IPS DF 6.9 (cell line): ENCODE measurements around the gene LDHAL6A.
"Not testable (repeated sequence)": the region's sequence is repeated elsewhere in the genome, so short reads cannot be mapped to it uniquely, and the experiment has no call there.

Experiments
- DNase-seq: peaks from one replicate; pipeline ENCODE4 v3.0.0-alpha.2; 2013; ENCODE audit warnings: low read depth, low spot score
- H3K27ac ChIP-seq: one replicate; pipeline ENCODE4 v1.5.1; 2013; ENCODE audit warnings: low read length, control low read depth
- H3K27me3 ChIP-seq: 2 replicates; pipeline ENCODE4 v1.6.1; 2013; ENCODE audit warnings: mild to moderate bottlenecking, low read length; ENCODE audit not compliant: control insufficient read depth, insufficient read depth
- H3K36me3 ChIP-seq: 2 replicates; pipeline ENCODE4 v1.6.1; 2013; ENCODE audit warnings: low read length; ENCODE audit not compliant: control insufficient read depth, insufficient read depth
- H3K4me1 ChIP-seq: 2 replicates; pipeline ENCODE4 v1.6.1; 2013; ENCODE audit warnings: low read length; ENCODE audit not compliant: control insufficient read depth, insufficient read depth
- H3K4me3 ChIP-seq: 2 replicates; pipeline ENCODE4 v1.5.1; 2013; ENCODE audit warnings: mild to moderate bottlenecking, low read length
- H3K9me3 ChIP-seq: 2 replicates; pipeline ENCODE4 v1.6.1; 2013; ENCODE audit warnings: low read length, inconsistent platforms; ENCODE audit not compliant: control insufficient read depth, insufficient read depth
- WGBS: extraction: QIAGEN DNeasy Blood & Tissue Kit; methylation state at CpG from one replicate; pipeline ENCODE4 v1.1.7; 2013; ENCODE audit warnings: mixed read lengths, missing lambda C conversion rate; ENCODE audit not compliant: insufficient read length, insufficient coverage; 5-methylcytosine and 5-hydroxymethylcytosine counted together

The LDHAL6A gene

GRCh38 chr11:18455686-18456372, at the start of gene LDHAL6A:
LDHAL6A (plus strand) TSS chr11:18455856; CDS start chr11:18456681, 825 bp downstream.
- DNase-seq, result no peak
- Histone ChIP-seq H3K9me3 (no peaks in the 10 kb centered on the region), H3K27me3 (no peaks in the 10 kb centered on the region), H3K27ac (no peak within 1 kb of the TSS), H3K4me1 (no peaks in the 10 kb centered on the region), H3K36me3 (no peaks in the 10 kb centered on the region), H3K4me3 (no peak within 1 kb of the TSS)
- no CpG with 5 or more reads among the region's 47 CpGs for WGBS

GRCh38 chr11:18407400-18407799, 48.3 kb upstream of the LDHAL6A start:
- DNase-seq, H3K27me3 ChIP-seq, H3K36me3 ChIP-seq, H3K4me1 ChIP-seq, H3K9me3 ChIP-seq, H3K27ac ChIP-seq, H3K4me3 ChIP-seq: not testable (repeated sequence)
- no CpG with 5 or more reads among the region's 3 CpGs for WGBS

GRCh38 chr11:18408558-18409291, 46.9 kb upstream of the LDHAL6A start:
- no peak overlapping the region for H3K4me3 ChIP-seq
- no peak for DNase-seq
- no peak overlapping the region for H3K27ac ChIP-seq
- no peaks in the 10 kb centered on the region; the same call in 1 of the 2 replicates for H3K4me1 ChIP-seq
- H3K36me3 ChIP-seq, result peaks cover 5% of the 10 kb centered on the region
- no peaks in the 10 kb centered on the region for H3K9me3 ChIP-seq
- no peaks in the 10 kb centered on the region for H3K27me3 ChIP-seq
- no CpG with 5 or more reads among the region's 9 CpGs for WGBS

GRCh38 chr11:18416459-18416858, 39.2 kb upstream of the LDHAL6A start:
- H3K36me3 ChIP-seq, result no peaks in the 10 kb centered on the region
- H3K27me3 ChIP-seq, result no peaks in the 10 kb centered on the region
- H3K4me1 ChIP-seq, result no peaks in the 10 kb centered on the region; the same call in 1 of the 2 replicates
- H3K9me3 ChIP-seq, result no peaks in the 10 kb centered on the region
- no peak overlapping the region for H3K4me3 ChIP-seq
- DNase-seq, result no peak
- no peak overlapping the region for H3K27ac ChIP-seq
- 100% methylated on average over 1 of the region's 3 CpGs for WGBS

GRCh38 chr11:18419040-18419439, 36.6 kb upstream of the LDHAL6A start:
- no peak overlapping the region for H3K27ac ChIP-seq
- no CpG with 5 or more reads among the region's 2 CpGs for WGBS
- no peak overlapping the region for H3K4me3 ChIP-seq
- no peaks in the 10 kb centered on the region for H3K9me3 ChIP-seq
- H3K4me1 ChIP-seq, result no peaks in the 10 kb centered on the region
- H3K27me3 ChIP-seq, result no peaks in the 10 kb centered on the region
- no peak for DNase-seq
- no peaks in the 10 kb centered on the region for H3K36me3 ChIP-seq

GRCh38 chr11:18420067-18420466, 35.6 kb upstream of the LDHAL6A start:
- no peak overlapping the region for H3K4me3 ChIP-seq
- no CpG with 5 or more reads among the region's 2 CpGs for WGBS
- DNase-seq, result no peak

GRCh38 chr11:18427240-18427639, 28.4 kb upstream of the LDHAL6A start:
- WGBS, result no CpG with 5 or more reads among the region's 4 CpGs

More at GRCh38 chr11:18420067-18420466, 35.6 kb upstream of the LDHAL6A start:
- no peaks in the 10 kb centered on the region for H3K4me1 ChIP-seq
- H3K9me3 ChIP-seq, result no peaks in the 10 kb centered on the region
- no peaks in the 10 kb centered on the region for H3K27me3 ChIP-seq
- no peaks in the 10 kb centered on the region for H3K36me3 ChIP-seq
- H3K27ac ChIP-seq, result no peak overlapping the region

GRCh38 chr11:18429332-18429731, 26.3 kb upstream of the LDHAL6A start:
- Histone ChIP-seq H3K27me3 (no peaks in the 10 kb centered on the region), H3K27ac (no peak overlapping the region), H3K36me3 (no peaks in the 10 kb centered on the region), H3K4me1 (no peaks in the 10 kb centered on the region), H3K9me3 (no peaks in the 10 kb centered on the region), H3K4me3 (no peak overlapping the region)
- WGBS, result no CpG with 5 or more reads among the region's 5 CpGs
- DNase-seq, result no peak

More at GRCh38 chr11:18427240-18427639, 28.4 kb upstream of the LDHAL6A start:
- Histone ChIP-seq H3K27me3 (no peaks in the 10 kb centered on the region), H3K36me3 (no peaks in the 10 kb centered on the region), H3K27ac (no peak overlapping the region), H3K4me3 (no peak overlapping the region), H3K9me3 (no peaks in the 10 kb centered on the region), H3K4me1 (no peaks in the 10 kb centered on the region)
- DNase-seq, result no peak

GRCh38 chr11:18438691-18439090, 17.0 kb upstream of the LDHAL6A start:
- Histone ChIP-seq H3K9me3 (no peaks in the 10 kb centered on the region), H3K4me3 (no peak overlapping the region), H3K27me3 (no peaks in the 10 kb centered on the region), H3K27ac (no peak overlapping the region), H3K4me1 (no peaks in the 10 kb centered on the region), H3K36me3 (no peaks in the 10 kb centered on the region)
- WGBS, result no CpG with 5 or more reads among the region's 2 CpGs
- DNase-seq, result no peak

- H3K27me3 ChIP-seq, result no peaks in the 10 kb centered on the region
- DNase-seq, result no peak
- no CpG with 5 or more reads among the region's 3 CpGs for WGBS
Measured at GRCh38 chr11:18449251-18449650, 6.4 kb upstream of the LDHAL6A start.

More at GRCh38 chr11:18449251-18449650, 6.4 kb upstream of the LDHAL6A start:
- Histone ChIP-seq H3K9me3 (no peaks in the 10 kb centered on the region), H3K27ac (no peak overlapping the region), H3K4me1 (no peaks in the 10 kb centered on the region), H3K36me3 (no peaks in the 10 kb centered on the region), H3K4me3 (no peak overlapping the region)
